GM12892 (cell line): ENCODE results near the gene LRRC46.

Experiments
- POLR2A ChIP-seq: IDR thresholded peaks from 2 replicates; pipeline ENCODE4 v1.6.1; 2011; ENCODE audit warnings: low read depth, low read length, control low read depth
- POLR2AphosphoS5 ChIP-seq: IDR thresholded peaks from 2 replicates; pipeline ENCODE4 v1.6.1; 2011; ENCODE audit warnings: low read depth, low read length, control low read depth

DNA sequence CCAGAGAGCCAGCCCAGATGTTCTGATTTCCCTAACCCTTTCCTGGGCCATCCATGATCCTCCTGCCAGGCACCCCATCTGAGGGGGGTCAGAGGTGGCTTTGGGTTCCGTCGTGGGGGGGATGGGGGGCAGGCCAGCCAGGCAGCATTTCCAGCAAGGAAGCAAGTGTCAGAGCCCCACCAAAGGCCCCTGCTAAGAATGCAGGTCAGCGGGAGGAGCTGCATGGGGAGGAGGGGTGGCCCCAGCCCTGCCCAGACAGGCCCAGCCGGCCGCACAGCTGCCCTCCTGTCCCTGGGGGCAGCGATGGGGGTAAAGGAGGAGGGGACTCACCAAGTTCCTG is 11.9 kb downstream of the LRRC46 start:
- no peak for TF ChIP-seq POLR2A
- no peak for TF ChIP-seq POLR2AphosphoS5
